Measurements from ENCODE around the gene ITPR1.

DNA sequence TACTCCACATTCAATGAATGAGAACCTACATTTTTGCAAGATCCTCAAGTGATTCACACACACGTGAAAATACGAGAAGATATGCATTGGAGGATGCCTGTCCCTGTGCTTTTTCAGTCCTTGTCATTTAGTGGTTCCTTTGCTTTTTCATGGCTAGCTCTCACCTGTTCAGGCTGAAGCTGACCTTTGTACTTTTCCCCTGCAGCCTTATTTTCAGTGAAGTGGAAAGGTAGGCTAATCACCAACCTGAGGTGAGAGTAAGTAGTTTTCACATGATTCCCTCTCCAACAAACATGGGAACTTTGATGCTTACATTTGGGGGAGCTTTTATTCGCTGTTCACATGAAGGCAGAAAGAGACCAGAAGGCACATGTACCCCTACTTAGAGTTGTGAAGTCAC lies 8.3 kb downstream of the ITPR1 start:
- TF ChIP-seq, protein P1, sequence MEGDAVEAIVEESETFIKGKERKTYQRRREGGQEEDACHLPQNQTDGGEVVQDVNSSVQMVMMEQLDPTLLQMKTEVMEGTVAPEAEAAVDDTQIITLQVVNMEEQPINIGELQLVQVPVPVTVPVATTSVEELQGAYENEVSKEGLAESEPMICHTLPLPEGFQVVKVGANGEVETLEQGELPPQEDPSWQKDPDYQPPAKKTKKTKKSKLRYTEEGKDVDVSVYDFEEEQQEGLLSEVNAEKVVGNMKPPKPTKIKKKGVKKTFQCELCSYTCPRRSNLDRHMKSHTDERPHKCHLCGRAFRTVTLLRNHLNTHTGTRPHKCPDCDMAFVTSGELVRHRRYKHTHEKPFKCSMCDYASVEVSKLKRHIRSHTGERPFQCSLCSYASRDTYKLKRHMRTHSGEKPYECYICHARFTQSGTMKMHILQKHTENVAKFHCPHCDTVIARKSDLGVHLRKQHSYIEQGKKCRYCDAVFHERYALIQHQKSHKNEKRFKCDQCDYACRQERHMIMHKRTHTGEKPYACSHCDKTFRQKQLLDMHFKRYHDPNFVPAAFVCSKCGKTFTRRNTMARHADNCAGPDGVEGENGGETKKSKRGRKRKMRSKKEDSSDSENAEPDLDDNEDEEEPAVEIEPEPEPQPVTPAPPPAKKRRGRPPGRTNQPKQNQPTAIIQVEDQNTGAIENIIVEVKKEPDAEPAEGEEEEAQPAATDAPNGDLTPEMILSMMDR (IDR thresholded peaks at IDR 0.05), result no peak
- TF ChIP-seq POLR2A (IDR thresholded peaks at IDR 0.05), result no peak
